GM18873 (cell line): ENCODE results near the gene ACTN3.
A peak's percentile ranks its signal among the peaks of the same experiment; 100 is the strongest.
"Not testable (repeated sequence)": the region's sequence is repeated elsewhere in the genome, so short reads cannot be mapped to it uniquely, and the experiment has no call there.

ENCODE experiments used
- ATAC-seq: cut with Tn5 transposase; IDR thresholded peaks from one replicate; pipeline ENCODE4 v1.9.1; 2021; ENCODE audit warnings: mild to moderate bottlenecking, moderate library complexity, moderate number of reproducible peaks; ENCODE audit not compliant: unreplicated experiment, low FRiP score

The ACTN3 gene

DNA sequence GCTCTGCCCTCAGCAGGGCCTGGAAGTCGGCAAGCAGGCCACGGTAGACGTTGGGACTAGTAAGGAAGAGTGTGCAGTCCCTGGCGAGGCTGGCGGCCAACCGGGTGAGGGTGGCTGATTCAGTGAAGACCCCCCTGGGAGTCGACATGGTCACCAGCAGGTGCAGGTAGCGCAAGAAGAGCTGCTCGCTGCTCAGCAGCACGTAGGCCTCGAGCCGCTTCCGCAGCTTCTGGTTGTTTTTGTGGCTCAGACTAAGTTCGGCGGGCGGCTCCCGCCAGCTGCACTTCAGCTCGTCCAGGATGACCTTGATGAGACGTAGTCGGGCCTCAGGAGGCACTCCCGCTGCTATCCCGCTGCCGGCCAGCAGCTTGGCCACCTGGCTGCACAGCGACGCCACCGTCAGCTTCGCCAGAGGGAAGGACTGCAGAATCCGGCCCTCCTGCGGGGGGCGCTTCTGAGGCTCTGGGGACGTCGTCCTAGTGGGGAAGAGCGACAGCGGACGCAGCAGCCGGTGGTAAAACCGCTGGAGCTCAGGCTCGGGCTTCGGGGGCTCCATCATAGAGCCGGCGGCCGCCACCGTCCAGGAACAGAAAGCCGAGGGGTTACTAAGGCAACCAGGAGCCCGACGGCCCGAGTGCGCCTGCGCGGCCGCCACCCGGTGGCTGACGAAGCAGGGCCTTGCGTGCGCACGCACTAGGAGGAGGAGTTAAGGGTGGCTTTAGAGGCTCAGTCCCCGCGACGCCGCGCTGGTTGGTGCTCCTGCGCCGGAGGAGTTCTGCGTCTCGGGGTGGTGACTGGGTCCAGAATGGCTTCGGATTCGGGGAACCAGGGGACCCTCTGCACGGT, 46.0 kb downstream of the ACTN3 start, which contains the start of the genes CCDC87 and CCS:
TSS of gene CCDC87 (minus strand) at position 607 of the 846 bp plus-strand sequence. CDS start at position 559, 48 bp downstream.
TSS of gene CCS (plus strand) at position 729 of the 846 bp plus-strand sequence. CDS start at position 806, 77 bp downstream.
- peak; percentile 64 for ATAC-seq

DNA sequence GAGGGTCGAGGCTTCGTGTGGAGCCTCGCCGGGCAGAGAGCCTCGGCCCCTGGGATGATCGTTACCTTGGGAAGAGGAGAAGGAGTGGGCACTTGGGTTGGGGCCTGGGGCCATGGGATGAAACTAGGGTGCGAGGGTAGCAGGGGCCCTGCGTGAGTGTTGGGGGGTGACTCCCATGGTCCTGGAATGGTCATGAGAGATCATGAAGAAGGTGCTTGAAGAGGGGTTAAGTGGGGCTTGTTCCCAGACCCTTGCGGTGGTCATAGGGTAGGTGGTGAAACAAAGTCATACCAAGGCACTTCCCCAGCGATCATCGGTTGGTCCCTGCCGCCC, 46.6 kb downstream of the ACTN3 start:
- peak; percentile 23 for ATAC-seq

DNA sequence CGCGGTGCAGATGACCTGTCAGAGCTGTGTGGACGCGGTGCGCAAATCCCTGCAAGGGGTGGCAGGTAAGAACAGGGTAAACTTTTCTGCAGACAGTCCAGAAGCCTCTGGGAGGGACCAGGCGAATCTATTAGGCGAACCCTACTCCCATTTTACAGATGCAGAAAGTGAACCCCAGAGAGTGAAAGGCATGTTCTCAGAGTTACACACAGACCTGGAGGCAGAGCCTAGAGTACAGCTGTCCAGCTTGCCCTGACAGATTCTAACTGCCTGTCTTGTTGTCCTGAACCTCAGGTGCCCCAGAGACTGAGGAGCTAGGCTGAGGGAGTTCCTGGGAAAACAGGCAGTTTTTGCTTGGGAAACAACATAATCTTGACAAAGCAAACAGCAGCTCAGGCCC, 46.9 kb downstream of the ACTN3 start:
- ATAC-seq = no peak

DNA sequence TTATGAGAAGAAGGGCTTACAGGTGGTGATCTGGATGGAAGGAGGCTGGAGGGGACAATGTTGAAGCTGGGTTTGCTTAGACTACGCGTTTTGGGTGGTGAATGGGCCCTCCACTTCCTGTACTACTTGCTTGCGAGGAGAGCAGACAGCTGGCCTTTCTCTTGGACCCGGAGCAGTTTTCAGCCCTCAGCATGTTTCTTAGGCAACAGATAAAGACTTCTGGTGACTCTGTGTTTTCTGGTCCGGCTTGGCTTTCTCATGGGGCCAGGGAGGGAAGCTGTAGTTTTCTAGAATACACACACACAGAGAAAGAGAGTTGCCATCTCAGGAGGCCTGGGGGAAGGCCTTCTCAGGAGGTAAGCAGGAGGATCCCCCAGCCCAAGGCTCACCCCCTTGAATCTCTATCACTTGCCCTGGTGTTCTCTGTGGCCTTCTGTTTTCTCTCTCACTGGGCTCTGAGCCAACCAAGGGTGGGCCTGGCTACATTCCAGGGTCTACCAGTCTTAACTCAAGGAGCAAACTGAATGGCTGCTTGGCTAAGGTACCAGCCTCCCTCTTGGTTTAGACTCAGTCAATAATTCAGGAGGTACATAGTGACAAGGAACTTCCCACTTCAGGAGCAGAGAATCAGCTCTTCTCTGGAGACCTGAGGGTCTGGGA, 48.7 kb downstream of the ACTN3 start:
- no peak for ATAC-seq

DNA sequence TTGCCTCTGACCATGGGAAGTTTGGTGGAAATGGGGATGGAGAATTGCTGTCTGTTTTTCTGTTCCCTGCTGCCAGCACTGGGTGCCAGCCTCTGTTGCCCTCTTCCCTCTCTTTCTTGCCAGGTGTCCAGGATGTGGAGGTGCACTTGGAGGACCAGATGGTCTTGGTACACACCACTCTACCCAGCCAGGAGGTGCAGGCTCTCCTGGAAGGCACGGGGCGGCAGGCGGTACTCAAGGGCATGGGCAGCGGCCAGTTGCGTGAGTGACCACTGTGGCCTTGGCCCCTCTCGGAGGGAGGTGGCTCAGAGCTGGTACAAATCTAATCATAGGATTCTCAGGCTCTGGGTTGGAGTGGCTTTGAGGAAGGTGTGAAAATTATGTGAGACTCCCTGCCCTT, 52.3 kb downstream of the ACTN3 start:
- no peak for ATAC-seq

DNA sequence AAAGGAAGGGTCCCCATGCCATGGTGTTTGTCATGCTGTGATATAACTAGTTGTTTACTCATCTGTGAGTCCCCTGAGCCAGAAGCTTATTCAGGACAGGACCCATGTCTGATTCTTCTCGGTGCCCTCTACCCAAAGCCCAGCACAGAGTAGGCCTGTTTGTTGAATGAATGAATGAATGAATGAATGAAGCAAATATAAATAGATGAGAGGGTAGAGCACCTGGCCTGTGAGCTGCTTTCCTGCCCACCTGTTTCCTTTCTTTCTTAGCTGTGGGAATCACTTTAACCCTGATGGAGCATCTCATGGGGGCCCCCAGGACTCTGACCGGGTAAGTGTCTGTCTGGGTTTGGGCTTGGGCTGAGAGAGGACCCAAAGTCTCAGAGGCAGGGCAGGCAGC, 53.5 kb downstream of the ACTN3 start:
- ATAC-seq = no peak

DNA sequence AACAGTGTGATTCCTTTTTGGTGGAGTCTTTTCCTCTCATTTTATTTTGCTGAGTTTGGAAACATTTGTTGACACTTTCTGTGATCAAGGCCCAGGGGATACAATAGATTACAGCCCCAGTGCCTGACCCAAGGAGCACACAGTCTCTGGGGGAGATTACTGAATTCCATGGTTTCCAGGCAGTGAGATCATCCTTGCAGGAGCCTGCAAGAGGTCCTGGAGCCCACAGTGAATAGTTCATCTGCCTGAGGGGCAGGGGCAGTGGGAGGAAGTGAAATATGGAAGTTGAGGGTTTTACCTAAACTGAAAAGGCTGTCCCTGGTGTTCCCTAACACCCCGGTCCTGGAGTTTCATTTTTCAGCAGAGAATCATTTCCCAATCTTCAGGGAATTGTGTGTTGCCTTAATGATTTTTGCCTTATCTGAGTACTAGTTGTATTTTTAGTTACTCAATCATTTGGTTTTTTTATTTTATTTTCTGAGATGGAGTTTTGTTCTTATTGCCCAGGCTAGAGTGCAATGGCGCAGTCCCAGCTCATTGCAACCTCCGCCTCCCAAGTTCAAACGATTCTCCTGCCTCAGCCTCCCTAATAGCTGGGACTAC, 54.0 kb downstream of the ACTN3 start:
- ATAC-seq = no peak

DNA sequence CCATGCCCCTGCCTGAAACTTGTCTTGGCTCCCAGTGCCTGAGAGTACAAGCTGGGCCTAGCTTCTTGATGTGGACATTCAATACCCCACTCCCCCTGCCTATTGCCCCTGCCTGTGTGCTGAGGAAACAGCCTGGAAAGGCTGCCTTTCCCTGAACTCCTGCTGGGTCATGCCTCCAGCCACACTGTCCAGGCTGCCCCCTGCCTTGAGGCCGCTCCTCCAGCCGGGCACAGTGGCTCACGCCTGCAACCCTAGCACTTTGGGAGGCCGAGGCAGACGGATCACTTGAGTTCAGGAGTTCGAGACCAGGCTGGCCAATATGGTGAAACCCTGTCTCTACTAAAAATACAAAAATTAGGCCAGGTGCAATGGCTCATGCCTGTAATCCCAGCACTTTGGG, 56.4 kb downstream of the ACTN3 start:
- ATAC-seq = no peak

DNA sequence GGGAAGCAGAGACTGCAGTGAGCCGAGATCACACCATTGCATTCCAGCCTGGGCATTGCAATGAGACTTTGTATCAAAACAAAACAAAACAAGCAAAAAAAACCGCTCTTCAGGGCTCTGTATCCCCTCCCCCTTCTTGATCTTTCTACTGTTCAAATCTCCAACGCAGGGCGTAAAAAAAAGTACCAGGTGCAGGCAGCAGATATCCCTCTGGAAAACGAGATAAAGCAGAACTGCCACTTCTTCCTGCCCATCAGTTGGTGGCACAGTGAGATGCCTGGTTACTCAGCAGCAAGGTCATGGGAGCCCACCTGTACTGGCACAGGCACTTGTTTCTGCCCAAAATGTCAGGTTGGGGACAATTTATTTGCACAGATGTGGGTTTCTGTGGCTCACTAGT, 57.5 kb downstream of the ACTN3 start:
- ATAC-seq = no peak

DNA sequence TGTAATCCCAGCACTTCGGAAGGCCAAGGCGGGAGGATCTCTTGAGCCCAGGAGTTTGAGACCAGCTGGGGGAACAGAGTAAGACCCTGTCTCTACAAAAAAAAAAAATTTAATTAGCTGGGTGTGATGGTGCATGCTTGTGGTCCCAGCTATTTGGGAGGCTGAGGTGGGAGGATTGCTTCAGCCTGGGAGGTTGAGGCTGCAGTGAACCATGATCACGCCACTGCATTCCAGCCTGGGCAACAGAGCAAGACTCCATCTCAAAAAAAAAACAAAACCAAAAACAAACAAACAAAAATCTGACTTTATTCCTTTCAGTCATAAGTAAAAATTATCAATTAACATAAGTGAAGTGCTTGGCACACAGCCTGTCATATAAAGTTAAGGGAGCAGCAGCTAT, 59.9 kb downstream of the ACTN3 start:
- ATAC-seq = not testable (repeated sequence)

DNA sequence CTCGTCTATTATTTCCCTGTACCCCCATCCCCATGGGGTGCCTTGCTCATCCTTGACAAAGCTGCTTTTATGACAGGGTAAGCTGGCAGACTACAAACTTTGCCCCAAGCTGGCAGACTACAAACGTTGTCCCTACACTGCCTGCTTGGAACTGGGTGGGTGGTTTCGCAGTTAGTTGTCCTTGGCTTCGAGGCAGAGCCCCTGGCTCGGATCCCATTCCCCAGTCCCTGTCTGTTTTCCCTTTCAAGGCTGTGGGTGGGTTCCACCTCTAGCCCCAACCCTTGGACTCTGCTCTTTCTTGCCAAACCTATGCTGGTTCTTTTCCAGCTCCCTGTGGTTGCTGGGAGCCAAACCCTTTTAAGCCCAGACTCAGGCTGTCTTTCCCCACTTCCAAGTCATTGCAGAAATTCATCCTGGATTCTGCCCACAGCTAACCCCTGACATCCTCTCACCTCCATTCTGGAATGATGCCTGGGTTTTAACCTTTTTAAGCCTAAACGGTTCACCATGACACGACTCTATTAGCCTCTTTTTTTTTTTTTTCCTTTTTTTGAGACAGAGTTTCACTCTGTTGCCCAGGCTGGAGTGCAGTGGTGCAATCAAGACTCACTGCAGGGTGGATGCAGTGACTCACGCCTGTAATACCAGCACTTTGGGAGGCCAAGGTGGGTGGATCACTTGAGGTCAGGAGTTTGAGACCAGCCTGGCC, 60.6 kb downstream of the ACTN3 start:
- no peak for ATAC-seq

DNA sequence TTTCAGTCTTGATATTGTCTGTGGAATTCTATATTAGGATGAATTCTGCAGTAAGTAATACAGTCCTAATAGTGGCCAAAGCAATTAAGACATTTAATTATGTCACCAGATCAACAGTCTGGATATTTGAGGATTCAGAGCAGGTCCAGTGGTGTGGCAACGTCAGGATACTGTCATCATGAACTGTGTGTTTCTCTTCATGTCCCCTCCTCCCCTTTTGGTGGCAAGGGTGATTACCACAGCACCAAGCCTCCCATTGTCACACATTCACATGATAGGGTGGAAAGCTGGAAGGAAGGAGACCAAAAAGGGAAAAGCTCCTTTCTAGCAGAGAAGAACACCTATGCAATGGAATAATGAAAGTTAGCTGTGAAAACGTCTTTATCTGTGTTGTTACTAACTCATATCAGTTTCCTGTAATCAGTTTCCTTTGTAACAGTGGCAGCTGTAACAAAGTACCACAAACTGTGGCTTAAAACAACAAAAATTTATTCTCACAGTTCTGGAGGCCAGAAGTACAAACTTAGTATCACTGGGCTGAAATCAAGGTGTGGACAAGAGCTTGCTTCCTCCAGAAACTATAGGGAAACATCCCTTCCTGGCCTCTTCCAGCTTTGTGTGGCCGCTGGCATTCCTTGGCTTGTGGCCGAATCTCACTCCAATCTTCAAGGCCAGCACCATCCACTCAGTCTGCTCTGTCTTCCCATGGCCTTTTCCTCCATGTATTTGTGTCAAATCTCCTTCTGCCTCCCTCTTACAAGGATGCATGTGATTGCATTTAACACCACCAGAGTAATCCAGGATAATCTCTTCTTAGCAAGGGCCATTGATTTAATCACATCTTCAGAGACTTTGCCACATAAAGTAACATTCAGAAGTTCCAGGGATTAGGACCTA, 63.3 kb downstream of the ACTN3 start:
- no peak for ATAC-seq

DNA sequence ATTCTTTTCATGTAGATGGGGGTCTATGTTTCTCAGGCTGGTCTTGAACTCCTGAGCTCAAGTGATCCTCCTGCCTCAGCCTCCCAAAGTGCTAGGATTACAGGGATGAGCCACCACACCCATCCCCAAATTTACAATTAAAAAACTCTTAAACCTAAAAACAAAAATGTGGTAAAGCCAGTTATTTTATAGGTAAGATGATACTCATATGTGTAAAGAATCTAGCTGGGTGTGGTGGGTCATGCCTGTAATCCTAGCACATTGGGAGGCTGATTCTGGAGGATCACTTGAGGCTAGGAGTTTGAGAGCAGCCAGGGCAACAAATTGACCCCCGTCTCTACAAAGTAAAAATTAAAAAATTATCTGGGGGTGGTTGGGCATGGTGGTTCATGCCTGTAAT, 65.8 kb downstream of the ACTN3 start:
- no peak for ATAC-seq
